Measurements from ENCODE around the gene SLIT3.
"Not testable (repeated sequence)": the region's sequence is repeated elsewhere in the genome, so short reads cannot be mapped to it uniquely, and the experiment has no call there.

DNA sequence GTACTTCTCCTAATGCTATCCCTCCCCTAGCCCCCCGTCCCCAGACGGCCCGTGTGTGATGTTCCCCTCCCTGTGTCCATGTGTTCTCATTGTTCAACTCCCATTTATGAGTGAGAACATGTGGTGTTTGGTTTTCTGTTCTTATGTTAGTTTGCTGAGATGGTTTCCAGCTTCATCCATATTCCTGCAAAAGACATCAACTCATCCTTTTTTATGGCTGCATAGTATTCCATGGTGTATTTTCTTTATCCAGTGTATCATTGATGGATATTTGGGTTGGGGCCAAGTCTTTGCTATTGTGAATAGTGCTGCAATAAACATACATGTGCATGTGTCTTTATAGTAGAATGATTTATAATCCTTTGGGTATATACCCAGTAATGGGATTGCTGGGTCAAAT lies 89.2 kb downstream of the SLIT3 start:
- not testable (repeated sequence) for TF ChIP-seq OSR1 (CRISPR knock-in tag; IDR thresholded peaks at IDR 0.05); ESRRG (CRISPR knock-in tag; IDR thresholded peaks at IDR 0.05); ZNF8 (CRISPR knock-in tag; IDR thresholded peaks at IDR 0.05); ARNTL (CRISPR knock-in tag; IDR thresholded peaks at IDR 0.05; ENCODE audit: borderline replicate concordance, low read depth); ZFP30 (CRISPR knock-in tag; IDR thresholded peaks at IDR 0.05)
- TF ChIP-seq, protein P1, sequence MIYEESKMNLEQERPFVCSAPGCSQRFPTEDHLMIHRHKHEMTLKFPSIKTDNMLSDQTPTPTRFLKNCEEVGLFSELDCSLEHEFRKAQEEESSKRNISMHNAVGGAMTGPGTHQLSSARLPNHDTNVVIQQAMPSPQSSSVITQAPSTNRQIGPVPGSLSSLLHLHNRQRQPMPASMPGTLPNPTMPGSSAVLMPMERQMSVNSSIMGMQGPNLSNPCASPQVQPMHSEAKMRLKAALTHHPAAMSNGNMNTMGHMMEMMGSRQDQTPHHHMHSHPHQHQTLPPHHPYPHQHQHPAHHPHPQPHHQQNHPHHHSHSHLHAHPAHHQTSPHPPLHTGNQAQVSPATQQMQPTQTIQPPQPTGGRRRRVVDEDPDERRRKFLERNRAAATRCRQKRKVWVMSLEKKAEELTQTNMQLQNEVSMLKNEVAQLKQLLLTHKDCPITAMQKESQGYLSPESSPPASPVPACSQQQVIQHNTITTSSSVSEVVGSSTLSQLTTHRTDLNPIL (CRISPR knock-in tag; IDR thresholded peaks at IDR 0.05; ENCODE audit: low read depth), result not testable (repeated sequence)
- TF ChIP-seq, protein P2, sequence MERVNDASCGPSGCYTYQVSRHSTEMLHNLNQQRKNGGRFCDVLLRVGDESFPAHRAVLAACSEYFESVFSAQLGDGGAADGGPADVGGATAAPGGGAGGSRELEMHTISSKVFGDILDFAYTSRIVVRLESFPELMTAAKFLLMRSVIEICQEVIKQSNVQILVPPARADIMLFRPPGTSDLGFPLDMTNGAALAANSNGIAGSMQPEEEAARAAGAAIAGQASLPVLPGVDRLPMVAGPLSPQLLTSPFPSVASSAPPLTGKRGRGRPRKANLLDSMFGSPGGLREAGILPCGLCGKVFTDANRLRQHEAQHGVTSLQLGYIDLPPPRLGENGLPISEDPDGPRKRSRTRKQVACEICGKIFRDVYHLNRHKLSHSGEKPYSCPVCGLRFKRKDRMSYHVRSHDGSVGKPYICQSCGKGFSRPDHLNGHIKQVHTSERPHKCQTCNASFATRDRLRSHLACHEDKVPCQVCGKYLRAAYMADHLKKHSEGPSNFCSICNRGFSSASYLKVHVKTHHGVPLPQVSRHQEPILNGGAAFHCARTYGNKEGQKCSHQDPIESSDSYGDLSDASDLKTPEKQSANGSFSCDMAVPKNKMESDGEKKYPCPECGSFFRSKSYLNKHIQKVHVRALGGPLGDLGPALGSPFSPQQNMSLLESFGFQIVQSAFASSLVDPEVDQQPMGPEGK (CRISPR knock-in tag; IDR thresholded peaks at IDR 0.05; ENCODE audit: borderline replicate concordance), result not testable (repeated sequence)

Data from SK-N-SH treated with all-trans-retinoic acid at 6 μM for 48 hours (cell line).